ENCODE results near the gene TXNRD2.

Gene TXNRD2
- total RNA-seq, result 10.1 to 41.4 (median 16.0) reads per million in 9 experiments

- Mint-ChIP-seq H3K27ac (peak within 1 kb of the TSS; percentile 94 to 96), H3K4me3 (peak within 1 kb of the TSS; percentile 92 to 93), H3K9me3 (peaks cover 2 to 5% of the 10 kb centered on the region in 2 donors), H3K4me1 (ENCODE audit: low read depth in 2 of 2) (peaks cover 32 to 43% of the 10 kb centered on the region in 2 donors), H3K27me3 (no peaks in the 10 kb centered on the region), H3K36me3 (ENCODE audit: insufficient read depth) (peaks cover 6% of the 10 kb centered on the region)
- peak; percentile 59 to 61 (median 60) for DNase-seq
- peak; percentile 94 for ATAC-seq (replicated peaks)
Observed at GRCh38 chr22:19941365-19942082, at the start of gene TXNRD2, which contains the start of gene COMT. Gene TXNRD2 (minus strand): TSS chr22:19941818. CDS start chr22:19941803, 15 bp downstream. Gene COMT (plus strand): TSS chr22:19941772. CDS start chr22:19962527, 20,755 bp downstream.

DNA sequence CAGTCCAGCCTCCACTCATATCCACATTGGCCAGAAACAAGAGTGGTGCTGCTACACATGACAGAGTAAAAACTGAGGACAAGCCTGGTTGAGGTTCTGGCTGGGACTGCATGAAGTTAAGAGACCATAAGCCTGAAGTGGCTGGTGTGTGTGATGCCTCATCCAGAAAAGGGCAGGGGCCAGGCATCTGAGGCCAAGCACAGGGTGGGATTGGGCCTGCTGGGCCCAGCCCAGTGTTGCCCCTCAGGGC, 49.7 kb upstream of the TXNRD2 start:
- ATAC-seq (replicated peaks) (no peak), DNase-seq (no peak)
- Mint-ChIP-seq H3K27me3 (peaks cover 5 to 20% of the 10 kb centered on the region in 2 donors), H3K9me3 (no peaks in the 10 kb centered on the region), H3K36me3 (ENCODE audit: insufficient read depth) (no peaks in the 10 kb centered on the region), H3K27ac (no peak overlapping the region), H3K4me3 (no peak overlapping the region), H3K4me1 (ENCODE audit: low read depth in 2 of 2) (peaks cover 0 to 4% of the 10 kb centered on the region in 2 donors)

DNA sequence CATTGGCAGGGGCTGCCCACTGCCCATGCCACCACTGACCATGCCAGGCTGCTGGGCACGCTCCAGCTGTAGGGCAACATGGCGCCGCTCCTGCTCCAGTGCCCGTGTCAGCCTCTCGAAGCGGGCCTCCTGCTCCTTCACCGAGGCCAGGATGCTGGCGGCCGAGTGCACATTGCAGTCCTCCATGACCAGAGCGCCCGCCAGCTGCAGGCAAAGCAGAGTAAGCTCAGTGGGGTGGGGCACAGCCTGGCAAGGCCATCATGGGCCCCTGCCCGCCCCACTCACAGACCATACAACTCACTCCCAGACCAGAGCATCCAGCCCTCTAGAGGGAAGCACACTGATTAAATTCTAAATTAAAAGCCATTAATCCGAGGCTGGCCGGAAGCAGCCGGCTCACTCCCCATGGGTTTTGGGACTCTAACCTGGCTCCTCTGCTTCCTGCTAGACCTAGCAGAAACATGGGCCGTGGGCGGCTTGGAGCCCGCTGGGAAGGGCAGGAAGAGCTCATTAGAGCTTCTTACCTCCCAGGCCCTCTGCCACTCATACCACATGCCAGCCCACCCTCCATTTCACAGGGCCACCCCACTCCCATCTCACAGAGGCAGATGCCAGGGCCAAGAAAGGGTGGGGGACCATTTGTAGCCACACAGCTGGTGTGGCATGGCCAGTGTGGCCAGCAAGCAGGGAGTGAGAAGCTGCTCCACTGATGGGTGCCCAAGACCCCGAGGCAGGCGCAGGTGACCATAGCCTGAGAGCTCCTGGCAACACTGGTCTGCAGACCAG, 49.2 kb upstream of the TXNRD2 start:
- H3K36me3 Mint-ChIP-seq (ENCODE audit: insufficient read depth), result no peaks in the 10 kb centered on the region
- no peak overlapping the region for H3K4me3 Mint-ChIP-seq
- H3K27me3 Mint-ChIP-seq, result peaks cover 5 to 20% of the 10 kb centered on the region in 2 donors
- ATAC-seq (replicated peaks) (no peak), DNase-seq (no peak)
- H3K9me3 Mint-ChIP-seq, result no peaks in the 10 kb centered on the region
- no peak overlapping the region for H3K27ac Mint-ChIP-seq
- peaks cover 0 to 4% of the 10 kb centered on the region in 2 donors for H3K4me1 Mint-ChIP-seq (ENCODE audit: low read depth in 2 of 2)

- DNase-seq, result no peak
- no peak overlapping the region for H3K27ac Mint-ChIP-seq
- no peak for ATAC-seq (replicated peaks)
Observed at GRCh38 chr22:19990188-19990587, 48.6 kb upstream of the TXNRD2 start.

DNA sequence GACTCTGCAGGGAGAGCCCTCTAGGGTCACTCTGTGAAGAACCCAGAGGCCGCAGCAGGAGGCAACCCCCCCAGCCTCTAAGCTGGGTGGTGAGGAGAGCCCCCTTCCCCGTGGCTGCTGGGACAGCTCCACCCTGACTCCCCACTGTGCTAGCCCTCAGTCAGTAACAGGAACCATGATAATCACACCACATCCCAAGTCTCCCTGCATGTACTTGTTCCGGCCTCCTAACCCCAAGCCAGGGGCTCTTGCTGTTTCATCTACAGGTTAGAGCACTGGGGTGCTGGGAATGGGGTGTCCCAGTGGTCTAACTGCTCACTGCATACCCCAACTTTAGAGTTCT, 48.1 kb upstream of the TXNRD2 start:
- H3K4me1 Mint-ChIP-seq (ENCODE audit: low read depth in 2 of 2), result peaks cover 0 to 6% of the 10 kb centered on the region in 2 donors
- no peak overlapping the region for H3K4me3 Mint-ChIP-seq
- ATAC-seq (replicated peaks) (no peak), DNase-seq (no peak)
- no peaks in the 10 kb centered on the region for H3K9me3 Mint-ChIP-seq
- no peaks in the 10 kb centered on the region for H3K36me3 Mint-ChIP-seq (ENCODE audit: insufficient read depth)
- H3K27me3 Mint-ChIP-seq, result peaks cover 13 to 20% of the 10 kb centered on the region in 2 donors
- H3K27ac Mint-ChIP-seq, result peak overlapping the region in 1 of 2 donors; percentile 60

More at GRCh38 chr22:19990188-19990587, 48.6 kb upstream of the TXNRD2 start:
- Mint-ChIP-seq H3K36me3 (ENCODE audit: insufficient read depth) (no peaks in the 10 kb centered on the region), H3K4me1 (ENCODE audit: low read depth in 2 of 2) (peaks cover 0 to 6% of the 10 kb centered on the region in 2 donors), H3K9me3 (no peaks in the 10 kb centered on the region), H3K4me3 (no peak overlapping the region), H3K27me3 (peaks cover 8 to 22% of the 10 kb centered on the region in 2 donors)

DNA sequence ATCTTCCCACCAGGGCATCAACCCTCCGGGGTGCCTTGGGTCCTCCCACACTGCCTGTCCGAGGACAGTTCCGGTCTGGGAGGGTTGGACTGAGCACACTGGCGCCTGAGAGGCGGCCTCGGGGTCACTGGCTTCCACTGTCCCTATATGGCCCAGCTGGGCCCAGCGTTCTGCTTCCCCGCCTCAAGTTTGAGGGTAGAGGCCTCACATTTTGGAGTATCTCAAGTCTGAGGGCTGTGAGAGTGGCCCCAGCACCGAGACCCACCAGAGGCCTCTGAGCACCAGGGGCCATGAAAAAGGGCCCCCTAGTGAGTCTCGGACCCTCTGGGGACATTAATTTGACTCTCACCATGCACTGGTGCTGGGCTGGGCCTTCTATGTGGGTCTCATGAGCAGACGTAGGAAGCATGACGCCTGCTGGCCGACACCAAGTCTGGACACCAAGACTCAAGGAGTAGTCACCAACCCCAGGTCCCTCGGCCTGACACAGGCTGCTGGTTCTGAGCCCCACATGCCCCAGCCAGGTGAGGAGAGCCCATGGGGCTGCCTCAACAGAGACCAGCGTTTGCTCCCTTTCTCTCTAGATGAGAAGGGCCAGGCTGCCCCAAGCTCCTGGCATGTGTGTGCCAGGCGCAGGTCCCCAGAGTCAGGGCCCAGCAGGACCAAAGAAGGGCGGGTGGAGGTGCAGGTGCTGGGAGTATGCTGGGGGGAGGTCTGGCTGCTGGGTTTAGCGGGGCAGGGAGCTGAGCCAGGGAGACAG, 47.5 kb upstream of the TXNRD2 start:
- no peaks in the 10 kb centered on the region for H3K36me3 Mint-ChIP-seq (ENCODE audit: insufficient read depth)
- H3K27me3 Mint-ChIP-seq, result peaks cover 12 to 15% of the 10 kb centered on the region in 2 donors
- no peak overlapping the region for H3K4me3 Mint-ChIP-seq
- DNase-seq, result no peak
- H3K27ac Mint-ChIP-seq, result peak overlapping the region in 1 of 2 donors; percentile 60
- ATAC-seq (replicated peaks), result no peak
- H3K9me3 Mint-ChIP-seq, result no peaks in the 10 kb centered on the region
- peaks cover 0 to 6% of the 10 kb centered on the region in 2 donors for H3K4me1 Mint-ChIP-seq (ENCODE audit: low read depth in 2 of 2)

- no peak for DNase-seq
- no peak for ATAC-seq (replicated peaks)
- no peak overlapping the region for H3K27ac Mint-ChIP-seq
- peaks cover 7 to 8% of the 10 kb centered on the region in 2 donors for H3K27me3 Mint-ChIP-seq
- no peaks in the 10 kb centered on the region for H3K9me3 Mint-ChIP-seq
- H3K4me1 Mint-ChIP-seq (ENCODE audit: low read depth in 2 of 2), result peaks cover 0 to 6% of the 10 kb centered on the region in 2 donors
- H3K4me3 Mint-ChIP-seq, result peak overlapping the region; percentile 18 to 73
- no peaks in the 10 kb centered on the region for H3K36me3 Mint-ChIP-seq (ENCODE audit: insufficient read depth)
Observed at GRCh38 chr22:19988331-19988808, 46.8 kb upstream of the TXNRD2 start.

DNA sequence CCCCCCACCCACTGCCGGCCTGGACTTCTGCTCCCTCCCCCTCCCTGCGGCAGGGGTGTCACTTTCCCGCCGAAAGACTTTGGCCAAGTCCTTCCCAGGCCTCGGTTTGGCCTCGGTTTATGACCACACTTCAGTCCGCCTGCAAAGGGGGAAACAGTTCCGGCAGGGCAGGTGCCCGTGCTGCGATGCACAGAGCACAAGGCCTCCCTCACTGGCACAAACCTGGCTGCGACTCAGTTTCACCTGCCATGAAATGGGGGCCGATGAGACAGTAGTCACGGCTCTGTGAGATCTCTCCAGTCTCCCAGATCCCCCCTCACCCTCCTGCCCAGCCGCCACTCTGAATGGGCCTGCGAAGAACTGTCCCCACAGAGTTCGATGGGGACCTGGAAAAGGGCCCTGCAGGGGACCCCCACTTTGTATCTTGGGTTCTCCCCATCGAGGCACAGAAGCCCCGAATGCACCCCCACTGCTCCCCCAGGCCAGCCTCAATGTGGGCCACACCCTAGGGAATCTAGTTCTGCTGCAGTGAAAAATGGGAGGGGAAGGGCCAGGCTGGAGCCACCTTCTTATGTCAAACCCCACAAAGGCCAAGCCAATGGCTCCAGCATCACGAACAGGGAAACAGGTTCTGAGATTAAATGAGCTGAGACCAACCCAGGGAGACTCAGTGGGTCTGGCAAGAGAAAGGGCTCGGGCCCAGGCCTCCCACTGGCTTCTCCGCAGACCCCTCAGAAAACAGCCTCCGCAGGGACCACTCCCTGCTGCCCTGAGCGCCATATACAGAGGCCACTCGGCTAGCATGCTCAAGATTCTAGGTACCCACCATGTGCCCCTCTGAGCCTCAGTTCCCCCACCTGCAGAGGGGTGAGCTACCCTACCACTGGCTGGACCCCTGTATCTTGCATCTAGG, 46.0 kb upstream of the TXNRD2 start:
- Mint-ChIP-seq H3K4me3 (peak overlapping the region; percentile 56 to 73), H3K27me3 (peaks cover 7 to 8% of the 10 kb centered on the region in 2 donors), H3K9me3 (no peaks in the 10 kb centered on the region), H3K27ac (no peak overlapping the region), H3K36me3 (ENCODE audit: insufficient read depth) (no peaks in the 10 kb centered on the region), H3K4me1 (ENCODE audit: low read depth in 2 of 2) (peaks cover 0 to 6% of the 10 kb centered on the region in 2 donors)
- DNase-seq (no peak), ATAC-seq (replicated peaks) (no peak)

DNA sequence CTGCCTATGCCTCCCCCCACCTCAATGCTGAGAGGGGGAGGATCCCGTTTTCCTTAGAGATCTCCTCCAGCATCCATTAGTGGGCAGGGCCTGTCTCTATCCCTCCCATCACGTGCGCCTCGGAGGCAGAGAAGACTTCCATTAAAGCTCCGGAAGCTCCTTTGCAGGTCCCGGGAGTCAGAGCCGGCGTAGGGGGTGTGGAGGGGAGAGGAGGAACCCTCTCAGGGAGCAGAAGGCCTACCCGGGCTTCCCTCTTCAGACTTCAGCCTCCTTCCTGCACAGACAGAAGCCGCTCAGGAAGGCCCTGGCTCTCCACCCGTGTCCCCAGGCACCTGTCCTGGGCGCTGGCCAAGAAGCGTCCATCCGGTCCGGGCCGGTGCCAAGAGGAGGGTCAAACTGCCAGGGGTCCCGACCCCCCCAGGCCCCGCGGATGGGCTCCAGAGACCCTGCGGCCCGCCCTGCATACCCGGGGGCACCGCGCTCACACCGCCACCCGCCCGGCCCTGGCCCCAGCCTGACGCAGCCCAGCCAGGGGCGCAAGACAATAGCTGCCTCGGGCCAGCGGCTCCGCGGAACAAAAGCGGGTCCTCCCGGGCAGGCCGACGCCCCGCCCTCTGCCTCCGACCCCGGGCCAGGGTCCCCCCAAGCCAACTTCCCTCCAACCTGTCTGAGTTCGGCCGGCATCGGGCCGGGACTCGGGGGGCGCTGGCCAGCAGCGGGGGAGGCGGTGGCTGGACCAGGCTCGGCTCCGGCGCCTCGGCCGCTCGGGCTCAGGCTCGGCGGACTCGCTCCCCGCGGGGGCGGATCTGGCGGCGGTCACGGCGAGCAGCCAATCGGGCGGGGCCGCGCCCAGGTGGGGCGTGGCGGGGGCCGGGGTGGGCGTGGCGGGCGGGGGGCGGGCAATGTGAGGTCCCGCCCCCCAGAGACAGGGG, 45.1 kb upstream of the TXNRD2 start:
- H3K4me3 Mint-ChIP-seq, result peak overlapping the region in 1 of 2 donors; percentile 57
- no peak overlapping the region for H3K27ac Mint-ChIP-seq
- peak; percentile 93 for ATAC-seq (replicated peaks)
- peaks cover 7 to 8% of the 10 kb centered on the region in 2 donors for H3K27me3 Mint-ChIP-seq
- H3K36me3 Mint-ChIP-seq (ENCODE audit: insufficient read depth), result no peaks in the 10 kb centered on the region
- peaks cover 0 to 6% of the 10 kb centered on the region in 2 donors for H3K4me1 Mint-ChIP-seq (ENCODE audit: low read depth in 2 of 2)
- no peaks in the 10 kb centered on the region for H3K9me3 Mint-ChIP-seq
- DNase-seq, result peak; percentile 47 to 55 (median 54)

DNA sequence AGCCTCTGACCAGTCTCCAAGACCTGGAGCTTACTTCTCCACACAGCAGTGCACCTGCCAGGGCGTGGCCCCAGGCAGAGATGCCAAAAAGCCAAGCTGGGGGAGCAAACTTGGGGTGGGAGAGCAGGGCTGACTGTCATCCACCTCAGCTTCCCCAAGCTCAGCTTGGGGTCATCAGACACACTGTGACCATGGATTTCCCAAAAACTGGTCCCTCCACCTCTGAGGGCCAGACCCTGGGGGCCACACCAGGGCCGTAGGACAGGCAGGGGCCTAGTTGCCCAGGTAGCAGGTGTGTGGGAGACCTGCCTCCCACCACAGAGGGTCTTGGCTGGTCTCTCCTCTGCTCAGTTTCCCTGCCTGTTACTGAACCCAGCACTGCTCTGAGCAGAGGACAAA, 44.4 kb upstream of the TXNRD2 start:
- peaks cover 7 to 8% of the 10 kb centered on the region in 2 donors for H3K27me3 Mint-ChIP-seq
- no peak overlapping the region for H3K27ac Mint-ChIP-seq
- no peaks in the 10 kb centered on the region for H3K36me3 Mint-ChIP-seq (ENCODE audit: insufficient read depth)
- DNase-seq (no peak), ATAC-seq (replicated peaks) (no peak)
- peak overlapping the region in 1 of 2 donors; percentile 57 for H3K4me3 Mint-ChIP-seq
- H3K9me3 Mint-ChIP-seq, result no peaks in the 10 kb centered on the region
- peaks cover 0 to 6% of the 10 kb centered on the region in 2 donors for H3K4me1 Mint-ChIP-seq (ENCODE audit: low read depth in 2 of 2)

DNA sequence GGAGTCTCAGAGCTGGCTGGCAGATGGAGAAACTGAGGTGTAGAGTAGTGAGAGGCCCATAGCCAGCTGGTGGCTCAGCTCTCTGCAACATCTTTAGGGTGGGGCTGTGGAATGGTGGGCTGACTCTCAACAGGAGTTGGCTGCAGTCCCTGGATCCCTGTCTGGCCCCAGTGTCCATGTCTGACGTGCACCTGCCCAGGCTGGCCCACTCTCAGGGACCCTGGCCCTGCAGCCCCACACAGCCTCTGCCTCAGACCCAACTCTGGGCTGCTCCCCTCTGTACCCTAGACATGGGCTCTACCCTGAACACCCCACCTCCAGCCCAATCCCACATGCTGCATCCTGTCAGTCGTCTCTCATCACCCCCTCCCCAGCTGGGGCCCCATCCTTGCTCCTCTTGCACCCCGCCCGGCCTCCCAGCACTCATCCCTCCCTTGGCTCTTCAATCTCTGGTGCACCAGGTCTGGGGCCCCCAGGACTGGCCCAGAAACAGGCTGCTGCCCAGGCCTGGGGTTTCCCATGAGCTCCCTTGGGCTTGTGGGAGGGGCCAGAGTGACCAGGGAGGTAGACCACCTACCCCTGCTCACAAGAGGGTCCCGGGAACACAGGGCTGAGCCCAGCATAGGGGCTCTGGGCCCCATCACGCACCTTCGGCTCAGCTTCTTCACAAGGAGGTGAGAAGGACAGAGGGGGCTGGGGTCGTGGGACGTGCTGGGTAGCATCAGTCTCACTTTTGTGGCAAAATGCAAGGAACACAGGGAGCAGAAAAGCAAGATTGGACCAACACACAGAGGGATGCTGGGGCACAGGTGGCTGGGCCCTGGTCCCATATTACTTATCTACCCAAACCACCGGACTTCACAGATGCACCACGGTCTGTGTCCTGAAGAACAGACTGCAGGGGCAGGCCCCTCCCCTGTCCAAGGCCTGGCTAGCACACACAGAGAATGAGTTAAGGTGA, 43.5 kb upstream of the TXNRD2 start:
- H3K9me3 Mint-ChIP-seq, result no peaks in the 10 kb centered on the region
- H3K4me1 Mint-ChIP-seq (ENCODE audit: low read depth in 2 of 2), result peaks cover 0 to 6% of the 10 kb centered on the region in 2 donors
- DNase-seq (no peak), ATAC-seq (replicated peaks) (no peak)
- H3K4me3 Mint-ChIP-seq, result no peak overlapping the region
- H3K27me3 Mint-ChIP-seq, result peaks cover 7 to 8% of the 10 kb centered on the region in 2 donors
- no peak overlapping the region for H3K27ac Mint-ChIP-seq
- H3K36me3 Mint-ChIP-seq (ENCODE audit: insufficient read depth), result no peaks in the 10 kb centered on the region

Measured in effector memory CD8-positive, alpha-beta T cell (primary cell).